ENCODE results near the gene CEACAM20.
"Not testable (repeated sequence)": the region's sequence is repeated elsewhere in the genome, so short reads cannot be mapped to it uniquely, and the experiment has no call there.

The CEACAM20 gene

DNA sequence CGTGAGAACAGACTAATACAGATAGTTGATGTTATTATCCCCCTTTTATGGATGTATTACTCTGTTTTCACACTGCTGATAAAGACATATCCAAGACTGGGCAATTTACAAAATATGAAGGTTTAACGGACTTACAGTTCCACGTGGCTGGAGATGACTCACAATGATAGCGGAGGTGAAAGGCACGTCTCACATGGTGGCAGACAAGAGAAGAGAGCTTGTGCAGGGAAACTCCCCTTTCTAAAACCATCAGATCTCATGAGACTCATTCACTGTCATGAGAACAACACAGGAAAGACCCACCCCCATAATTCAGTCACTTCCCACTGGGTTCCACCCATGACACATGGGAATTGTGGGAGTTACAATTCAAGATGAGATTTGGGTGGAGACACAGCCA, 60.7 kb downstream of the CEACAM20 start:
- DNase-seq, result not testable (repeated sequence)

- DNase-seq, result not testable (repeated sequence)
These were observed 66.7 kb downstream of the CEACAM20 start for GRCh38 chr19:44462600-44463286.
